Activated CD8-positive, alpha-beta T cell treated with anti-CD3 and anti-CD28 coated beads for 36 hours (primary cell): ENCODE results near the gene RPL10A. TPM values are rescaled to one million over a fixed set of nuclear protein-coding genes. Genes with fewer than 3 reads are reported as not detected.

Source experiments
- ATAC-seq: fragments of 200-7000 bp; cut with Tn5 transposase; one replicate; pipeline ENCODE4 v1.10.0; 2021; ENCODE audit warnings: mild to moderate bottlenecking, moderate library complexity
- CTCF ChIA-PET: fragments of 350-600 bp; sonication (Branson Sonifier 250); formaldehyde crosslinking; loops from one replicate; lab custom pipeline; 2021; ENCODE audit warnings: antibody characterized with exemption; lab: Charles Lee
- POLR2A ChIA-PET: fragments of 350-600 bp; sonication (Branson Sonifier 250); formaldehyde crosslinking; loops from one replicate; lab custom pipeline; 2021; ENCODE audit warnings: antibody characterized with exemption; lab: Charles Lee
- DNase-seq: peaks from one replicate; pipeline ENCODE4 v3.0.0-alpha.2; 2020
- H3K27ac Mint-ChIP-seq: one replicate; pipeline ENCODE4 v1.8.0; 2021; ENCODE audit warnings: mild to moderate bottlenecking, mixed read lengths
- H3K27me3 Mint-ChIP-seq: one replicate; pipeline ENCODE4 v1.8.0; 2021; ENCODE audit warnings: mixed read lengths
- H3K36me3 Mint-ChIP-seq: one replicate; pipeline ENCODE4 v1.8.0; 2021; ENCODE audit warnings: low read depth, mixed read lengths
- H3K4me1 Mint-ChIP-seq: one replicate; pipeline ENCODE4 v1.8.0; 2021; ENCODE audit warnings: low read depth, mixed read lengths
- H3K4me3 Mint-ChIP-seq: one replicate; pipeline ENCODE4 v1.8.0; 2021; ENCODE audit warnings: mild to moderate bottlenecking, moderate library complexity, mixed read lengths
- H3K9me3 Mint-ChIP-seq: one replicate; pipeline ENCODE4 v1.8.0; 2021; ENCODE audit warnings: mixed read lengths
- intact Hi-C: fragments of 100-400 bp; cut with micrococcal nuclease; formaldehyde crosslinking; loops from one replicate; pipeline ENCODE4 v1.10.0; 2022
- total RNA-seq, 2 experiments: library from RNA; stranded (reverse); gene quantifications; one replicate each; pipeline ENCODE4 v1.2.3, GENCODE V29; 2021
- TF ChIP-seq, protein P1 (sequence below): fragments of 200-600 bp; IDR thresholded peaks from one replicate; pipeline ENCODE4 v1.8.0; 2022; ENCODE audit warnings: antibody characterized with exemption, mild to moderate bottlenecking

The RPL10A gene
- total RNA-seq, 2 experiments from 2014 or later: 2,322 to 2,393 TPM

DNA sequence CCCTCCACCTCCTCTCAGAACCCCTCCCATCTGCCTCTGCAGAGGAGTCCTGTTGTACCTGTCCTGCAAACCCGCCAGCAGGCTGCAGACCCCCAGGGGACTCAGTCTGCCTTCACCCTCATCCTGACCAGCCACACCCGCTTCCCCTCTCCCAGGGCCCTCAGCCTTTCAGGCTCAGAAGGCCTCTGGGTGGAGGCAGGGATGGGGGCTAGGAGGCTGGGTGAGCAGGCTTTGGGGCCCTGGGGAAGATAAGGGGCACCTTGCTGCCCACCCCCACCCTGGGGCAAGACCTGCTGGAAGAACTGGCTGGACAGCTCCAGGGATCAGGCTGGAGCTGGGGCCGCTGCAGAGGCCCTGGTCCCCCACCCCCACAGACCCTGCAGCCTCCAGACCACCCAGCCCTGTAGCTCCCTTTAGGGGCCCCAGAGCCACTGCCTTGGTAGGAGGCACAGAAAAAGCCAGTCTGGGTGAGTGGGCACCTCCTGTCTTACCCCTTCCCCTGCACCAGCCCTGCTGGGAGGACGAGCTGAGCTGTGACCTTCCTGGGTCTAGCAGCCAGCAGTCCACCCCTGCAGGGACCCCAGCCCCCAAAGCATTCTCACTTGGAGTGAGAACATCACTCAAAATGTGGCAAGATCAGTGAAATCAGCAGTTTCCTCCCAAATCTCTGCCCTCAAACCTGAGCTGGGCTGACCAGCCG lies 23.5 kb downstream of the RPL10A start:
- no peak for ATAC-seq
- TF ChIP-seq, protein P1, sequence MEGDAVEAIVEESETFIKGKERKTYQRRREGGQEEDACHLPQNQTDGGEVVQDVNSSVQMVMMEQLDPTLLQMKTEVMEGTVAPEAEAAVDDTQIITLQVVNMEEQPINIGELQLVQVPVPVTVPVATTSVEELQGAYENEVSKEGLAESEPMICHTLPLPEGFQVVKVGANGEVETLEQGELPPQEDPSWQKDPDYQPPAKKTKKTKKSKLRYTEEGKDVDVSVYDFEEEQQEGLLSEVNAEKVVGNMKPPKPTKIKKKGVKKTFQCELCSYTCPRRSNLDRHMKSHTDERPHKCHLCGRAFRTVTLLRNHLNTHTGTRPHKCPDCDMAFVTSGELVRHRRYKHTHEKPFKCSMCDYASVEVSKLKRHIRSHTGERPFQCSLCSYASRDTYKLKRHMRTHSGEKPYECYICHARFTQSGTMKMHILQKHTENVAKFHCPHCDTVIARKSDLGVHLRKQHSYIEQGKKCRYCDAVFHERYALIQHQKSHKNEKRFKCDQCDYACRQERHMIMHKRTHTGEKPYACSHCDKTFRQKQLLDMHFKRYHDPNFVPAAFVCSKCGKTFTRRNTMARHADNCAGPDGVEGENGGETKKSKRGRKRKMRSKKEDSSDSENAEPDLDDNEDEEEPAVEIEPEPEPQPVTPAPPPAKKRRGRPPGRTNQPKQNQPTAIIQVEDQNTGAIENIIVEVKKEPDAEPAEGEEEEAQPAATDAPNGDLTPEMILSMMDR: no peak
- H3K4me1 Mint-ChIP-seq: peaks cover 17% of the 10 kb centered on the region

DNA sequence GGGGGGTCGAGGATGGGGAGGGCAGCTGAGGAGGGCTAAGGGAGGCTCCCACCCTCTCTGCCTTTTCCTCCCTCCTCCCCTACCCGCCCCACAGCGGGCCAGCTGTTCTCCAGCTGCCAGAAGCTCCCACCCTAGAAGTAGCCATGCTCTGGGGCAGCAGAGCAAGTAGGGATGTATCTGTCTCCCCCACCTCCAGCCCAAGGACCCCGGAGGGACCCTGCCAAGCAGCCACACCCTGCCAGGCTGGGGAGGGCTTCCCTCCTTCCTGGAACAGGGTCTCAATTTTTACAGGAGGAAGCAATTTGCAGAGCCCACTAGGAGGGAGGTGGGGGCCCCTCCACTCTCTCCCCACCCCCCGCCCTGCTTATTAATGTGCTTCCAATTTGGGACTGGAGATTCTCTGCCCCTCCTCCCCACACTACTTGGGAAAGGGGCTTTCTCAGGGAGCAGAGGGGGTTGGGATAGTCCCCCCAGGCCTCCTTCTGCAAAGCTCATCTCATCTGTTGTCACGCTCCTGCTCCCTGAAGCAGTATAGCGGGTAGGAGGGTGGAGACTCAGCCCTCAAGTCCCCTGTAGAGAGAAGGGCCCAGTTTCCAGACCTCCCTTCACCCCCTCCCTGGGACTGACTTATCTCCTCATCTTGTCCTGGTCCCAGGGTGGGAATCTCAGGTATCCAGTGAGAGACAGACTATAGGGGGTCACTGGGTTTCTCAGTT lies 24.2 kb downstream of the RPL10A start:
- no peak for ATAC-seq
- DNase-seq: no peak
- Mint-ChIP-seq H3K4me3 (no peak overlapping the region), H3K27me3 (no peaks in the 10 kb centered on the region), H3K9me3 (no peaks in the 10 kb centered on the region), H3K27ac (no peak overlapping the region), H3K4me1 (peaks cover 17% of the 10 kb centered on the region), H3K36me3 (no peaks in the 10 kb centered on the region)
- CTCF ChIA-PET: interaction anchor here (1.2 kb wide), 2 partner anchors 11 to 25 kb away, joined by 3 read pairs; partner anchors contain the start of gene RPL10A
- POLR2A ChIA-PET: interaction anchor here (1.3 to 24.5 kb wide), 2 partner anchors 10 to 21 kb away, joined by 3 to 327 read pairs; partner anchors contain the start of gene RPL10A
- TF ChIP-seq, protein P1: no peak
- intact Hi-C loops: no loop called here

More for the DNA sequence above, 23.5 kb downstream of the RPL10A start:
- H3K27me3 Mint-ChIP-seq: no peaks in the 10 kb centered on the region
- H3K4me3 Mint-ChIP-seq: no peak overlapping the region
- intact Hi-C loops: no loop called here
- no peaks in the 10 kb centered on the region for H3K9me3 Mint-ChIP-seq
- ChIA-PET POLR2A (interaction anchor here (1.3 to 24.5 kb wide), 2 partner anchors 9 to 20 kb away, joined by 3 to 327 read pairs; partner anchors contain the start of gene RPL10A), CTCF (interaction anchor here (0.9 to 1.2 kb wide), 2 partner anchors 24 to 32 kb away, joined by 3 read pairs; partner anchors contain the start of gene RPL10A)
- no peak for DNase-seq
- H3K36me3 Mint-ChIP-seq: no peaks in the 10 kb centered on the region
- H3K27ac Mint-ChIP-seq: no peak overlapping the region

DNA sequence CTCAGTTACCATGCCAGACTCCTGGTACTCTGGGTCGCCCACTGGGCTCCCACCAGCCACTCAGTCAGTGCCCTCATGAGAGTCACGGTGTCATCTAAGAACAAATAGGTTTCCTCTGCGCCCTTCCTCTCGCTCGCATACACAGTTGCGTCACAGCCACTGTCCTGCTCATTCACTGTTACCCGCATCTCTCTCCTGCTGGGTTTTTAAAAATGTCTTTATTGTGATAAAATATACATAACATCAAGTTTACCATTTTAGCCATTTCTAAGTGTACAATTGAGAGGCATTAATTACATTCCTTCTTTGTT lies 24.7 kb downstream of the RPL10A start:
- Mint-ChIP-seq H3K27ac (no peak overlapping the region), H3K4me3 (no peak overlapping the region), H3K36me3 (no peaks in the 10 kb centered on the region), H3K27me3 (no peaks in the 10 kb centered on the region), H3K9me3 (no peaks in the 10 kb centered on the region), H3K4me1 (peaks cover 12% of the 10 kb centered on the region)
- TF ChIP-seq, protein P1: no peak
- ChIA-PET POLR2A (interaction anchor here (24.5 kb wide), 1 partner anchor 21 kb away, joined by 327 read pairs; the partner anchor contains the start of gene RPL10A), CTCF (interaction anchor here (1.0 to 1.2 kb wide), 2 partner anchors 11 to 59 kb away, joined by 3 to 4 read pairs; no protein-coding TSS in a partner anchor)
- ATAC-seq: no peak
- intact Hi-C loops: no loop called here
- no peak for DNase-seq

DNA sequence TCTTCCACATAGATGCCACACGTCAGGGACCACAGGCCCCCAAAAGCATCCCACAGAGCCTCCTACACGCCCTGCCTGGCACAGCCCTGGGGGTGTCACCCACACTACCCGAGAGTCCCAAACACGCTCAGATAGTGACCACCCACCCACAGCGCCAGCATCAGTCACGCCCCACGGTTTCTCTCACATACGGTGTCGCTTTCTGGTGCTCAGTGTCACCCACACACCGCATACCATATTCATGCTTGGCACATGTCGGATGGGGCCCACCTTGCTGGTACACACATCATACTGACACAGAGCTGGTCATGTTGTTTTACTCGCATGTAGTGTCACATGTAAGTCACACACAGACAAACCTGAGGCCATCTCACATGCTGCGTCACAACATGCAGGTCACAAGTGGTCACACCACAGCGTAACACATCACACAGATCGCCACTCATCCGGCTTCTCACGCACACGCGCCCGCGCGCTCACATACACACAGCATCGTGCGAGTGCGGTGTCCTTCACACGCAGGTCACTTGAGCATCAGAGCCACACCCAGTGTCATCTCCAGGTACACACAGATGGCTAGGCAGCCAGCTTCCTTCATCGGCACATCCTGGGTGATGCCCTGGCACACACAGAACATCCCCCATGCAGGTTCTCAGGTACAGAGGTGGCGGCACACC lies 25.2 kb downstream of the RPL10A start:
- Mint-ChIP-seq H3K4me1 (peaks cover 10% of the 10 kb centered on the region), H3K27ac (no peak overlapping the region), H3K27me3 (peaks cover 1% of the 10 kb centered on the region), H3K36me3 (no peaks in the 10 kb centered on the region), H3K4me3 (no peak overlapping the region), H3K9me3 (no peaks in the 10 kb centered on the region)
- intact Hi-C loops: no loop called here
- ChIA-PET CTCF (interaction anchor here (1.0 to 1.2 kb wide), 2 partner anchors 12 to 59 kb away, joined by 3 to 4 read pairs; no protein-coding TSS in a partner anchor), POLR2A (interaction anchor here (24.5 kb wide), 1 partner anchor 22 kb away, joined by 327 read pairs; the partner anchor contains the start of gene RPL10A)
- TF ChIP-seq, protein P1: no peak
- no peak for ATAC-seq
- no peak for DNase-seq
